Activated CD8-positive, alpha-beta T cell treated with anti-CD3 and anti-CD28 coated beads for 36 hours (primary cell): Measurements from ENCODE around the gene PRKCQ. TPM values are rescaled to one million over a fixed set of nuclear protein-coding genes. Genes with fewer than 3 reads are reported as not detected.

Experiments
- ATAC-seq: fragments of 200-7000 bp; cut with Tn5 transposase; one replicate; pipeline ENCODE4 v1.10.0; 2021; ENCODE audit warnings: mild to moderate bottlenecking, moderate library complexity
- CTCF ChIA-PET: fragments of 350-600 bp; sonication (Branson Sonifier 250); formaldehyde crosslinking; loops from one replicate; lab custom pipeline; 2021; ENCODE audit warnings: antibody characterized with exemption; lab: Charles Lee
- POLR2A ChIA-PET: fragments of 350-600 bp; sonication (Branson Sonifier 250); formaldehyde crosslinking; loops from one replicate; lab custom pipeline; 2021; ENCODE audit warnings: antibody characterized with exemption; lab: Charles Lee
- DNase-seq: peaks from one replicate; pipeline ENCODE4 v3.0.0-alpha.2; 2020
- H3K27ac Mint-ChIP-seq: one replicate; pipeline ENCODE4 v1.8.0; 2021; ENCODE audit warnings: mild to moderate bottlenecking, mixed read lengths
- H3K27me3 Mint-ChIP-seq: one replicate; pipeline ENCODE4 v1.8.0; 2021; ENCODE audit warnings: mixed read lengths
- H3K36me3 Mint-ChIP-seq: one replicate; pipeline ENCODE4 v1.8.0; 2021; ENCODE audit warnings: low read depth, mixed read lengths
- H3K4me1 Mint-ChIP-seq: one replicate; pipeline ENCODE4 v1.8.0; 2021; ENCODE audit warnings: low read depth, mixed read lengths
- H3K4me3 Mint-ChIP-seq: one replicate; pipeline ENCODE4 v1.8.0; 2021; ENCODE audit warnings: mild to moderate bottlenecking, moderate library complexity, mixed read lengths
- H3K9me3 Mint-ChIP-seq: one replicate; pipeline ENCODE4 v1.8.0; 2021; ENCODE audit warnings: mixed read lengths
- CTCF ChIP-seq: fragments of 200-600 bp; IDR thresholded peaks from one replicate; pipeline ENCODE4 v1.8.0; 2022; ENCODE audit warnings: antibody characterized with exemption, mild to moderate bottlenecking
- intact Hi-C: fragments of 100-400 bp; cut with micrococcal nuclease; formaldehyde crosslinking; loops from one replicate; pipeline ENCODE4 v1.10.0; 2022
- total RNA-seq, 2 experiments: library from RNA; stranded (reverse); gene quantifications; one replicate each; pipeline ENCODE4 v1.2.3, GENCODE V29; 2021

PRKCQ gene
- total RNA-seq, 2 experiments from 2014 or later, result 46.3 to 47.1 TPM

GRCh38 chr10:6379015-6379776 is 200.9 kb downstream of the PRKCQ start:
- H3K27me3 Mint-ChIP-seq, result no peaks in the 10 kb centered on the region
- peaks cover 21% of the 10 kb centered on the region for H3K36me3 Mint-ChIP-seq
- DNase-seq (no peak), ATAC-seq (no peak)
- intact Hi-C loops, result no loop called here
- ChIA-PET CTCF (interaction anchor here (3.8 kb wide), 1 partner anchor 11 kb away, joined by 12 read pairs; no protein-coding TSS in a partner anchor), POLR2A (interaction anchor here (1.4 kb wide), 1 partner anchor 15 kb away, joined by 3 read pairs; no protein-coding TSS in a partner anchor)
- peaks cover 22% of the 10 kb centered on the region for H3K4me1 Mint-ChIP-seq
- H3K9me3 Mint-ChIP-seq, result peaks cover 33% of the 10 kb centered on the region
- no peak for TF ChIP-seq CTCF
- no peak overlapping the region for H3K4me3 Mint-ChIP-seq
- no peak overlapping the region for H3K27ac Mint-ChIP-seq
